ENCODE results near the gene ATF4. TPM values are rescaled to one million over a fixed set of nuclear protein-coding genes. Genes with fewer than 3 reads are reported as not detected.

The ATF4 gene
- total RNA-seq, 1 experiment from 2014 or later, result 608 TPM

DNA sequence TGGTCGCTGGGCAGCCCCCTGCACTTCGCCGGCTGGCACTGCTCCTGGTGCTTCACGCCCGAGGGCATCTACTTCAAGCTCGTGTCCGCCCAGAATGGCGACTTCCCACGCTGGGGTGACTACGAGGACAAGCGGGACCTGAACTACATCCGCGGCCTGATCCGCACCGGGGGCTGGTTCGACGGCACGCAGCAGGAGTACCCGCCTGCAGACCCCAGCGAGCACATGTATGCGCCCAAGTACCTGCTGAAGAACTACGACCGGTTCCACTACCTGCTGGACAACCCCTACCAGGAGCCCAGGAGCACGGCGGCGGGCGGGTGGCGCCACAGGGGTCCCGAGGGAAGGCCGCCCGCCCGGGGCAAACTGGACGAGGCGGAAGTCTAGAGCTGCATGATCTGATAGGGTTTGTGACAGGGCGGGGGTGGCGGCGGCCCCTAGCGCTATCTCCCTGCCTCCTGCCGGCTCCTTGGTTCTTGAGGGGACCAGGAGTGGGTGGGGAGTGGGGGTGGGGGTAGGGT lies 31.7 kb upstream of the ATF4 start:
- no peaks in the 10 kb centered on the region for H3K9me3 ChIP-seq (ENCODE audit: control insufficient read depth in 1 of 2, insufficient read depth in 1 of 2, low read depth in 1 of 2, low read length in 2 of 2)
- intact Hi-C loops (cut with micrococcal nuclease), result no loop called here
- no peaks in the 10 kb centered on the region for H4K20me1 ChIP-seq (ENCODE audit: insufficient read depth)
- no peak overlapping the region for H3K27ac ChIP-seq (ENCODE audit: low read depth, low read length)
- no peak overlapping the region for H3K9ac ChIP-seq (ENCODE audit: low read length)
- BruUV-seq (replicated peaks), result no TSS peak
- no peaks in the 10 kb centered on the region for H3K36me3 ChIP-seq (ENCODE audit: control insufficient read depth in 1 of 2, insufficient read depth in 2 of 2, low read length in 2 of 2)
- peaks cover 0 to 10% of the 10 kb centered on the region in 2 experiments; a peak in 2 of 4 replicates for H3K4me1 ChIP-seq (ENCODE audit: control insufficient read depth in 1 of 2, insufficient read depth in 2 of 2, low read length in 2 of 2)
- no peak for ATAC-seq
- no peak overlapping the region for H3K4me2 ChIP-seq (ENCODE audit: low read length)
- ChIA-PET CTCF (no interaction called here), POLR2A (no interaction called here), RAD21 (ENCODE audit: low non-redundant PET in 1 of 2, low total read pairs in 2 of 2, uncharacterized antibody in 2 of 2, unreplicated experiment in 2 of 2) (no interaction called here)
- H3K9me2 ChIP-seq (ENCODE audit: insufficient read depth), result no peaks in the 10 kb centered on the region
- no peak for DNase-seq (ENCODE audit: low read depth, low spot score)
- H3K79me2 ChIP-seq (ENCODE audit: insufficient read depth, low read length), result no peaks in the 10 kb centered on the region
- TF ChIP-seq JUND (IDR thresholded peaks at IDR 0.05) (no peak), SRF (IDR thresholded peaks at IDR 0.05; ENCODE audit: low read depth) (no peak)
- no peak overlapping the region for H2AFZ ChIP-seq (ENCODE audit: low read depth, low read length, poor library complexity, severe bottlenecking)
- no peaks in the 10 kb centered on the region for H3K27me3 ChIP-seq (ENCODE audit: insufficient read depth, low read length)
- H3K4me3 ChIP-seq (replicated peaks in 1 of 2; ENCODE audit: low read depth in 1 of 2, low read length in 2 of 2), result no peak overlapping the region

DNA sequence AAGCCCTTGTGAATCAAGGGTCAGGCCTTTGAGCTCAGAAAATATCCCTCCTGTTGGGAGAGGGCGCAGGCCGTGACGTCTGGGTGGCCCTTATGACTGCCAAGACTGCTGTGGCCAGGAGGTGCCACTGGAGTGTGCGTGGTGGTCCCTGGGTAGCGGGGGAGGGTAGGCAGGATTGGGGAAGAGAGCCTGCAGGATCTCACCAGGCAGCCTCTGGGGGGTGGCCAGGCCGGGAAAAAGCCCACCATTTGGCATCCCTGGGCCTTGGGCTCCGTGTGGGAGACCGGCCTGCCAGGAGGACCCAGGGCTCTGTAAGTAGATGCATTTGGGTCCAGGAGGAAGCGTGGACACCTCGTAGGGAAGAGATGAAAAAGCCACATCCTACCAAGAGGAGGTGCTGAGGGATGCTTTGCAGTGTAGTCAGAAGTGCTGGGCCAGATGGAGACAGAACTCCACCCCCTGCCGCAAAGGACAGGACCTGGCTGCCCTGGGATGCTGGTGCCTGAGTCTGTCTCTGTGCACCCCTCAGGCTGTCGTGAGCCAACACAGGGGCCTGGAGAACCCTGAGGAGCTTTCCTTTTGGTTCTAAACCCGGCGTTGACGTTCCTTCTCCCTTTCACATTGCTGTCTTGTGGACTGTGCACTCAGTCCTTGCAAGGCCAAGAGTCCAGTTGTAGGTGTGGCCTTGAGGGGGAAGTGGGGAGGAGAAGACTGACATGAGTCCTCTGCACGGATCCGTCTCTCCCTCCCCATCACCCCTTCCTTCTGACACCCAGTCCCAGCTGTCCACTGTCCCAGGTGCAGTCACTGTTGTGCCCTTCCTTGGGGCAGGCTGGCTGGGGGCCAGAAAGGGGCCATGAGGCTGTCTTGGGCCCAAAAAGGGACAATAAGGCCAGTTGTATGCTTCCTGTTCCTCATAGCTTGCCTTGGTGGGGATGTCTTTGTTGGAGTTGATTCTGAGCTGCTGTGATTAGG lies 31.0 kb upstream of the ATF4 start:
- ChIA-PET POLR2A (interaction anchor here (0.7 to 1.6 kb wide), 3 partner anchors 13 to 170 kb away, joined by 3 to 11 read pairs (median 3); partner anchors contain the start of genes ATF4, MIEF1 and RPL3), CTCF (interaction anchor here (0.8 to 9.0 kb wide), 3 partner anchors 37 to 547 kb away, joined by 3 to 86 read pairs (median 3); no protein-coding TSS in a partner anchor), RAD21 (ENCODE audit: low non-redundant PET in 1 of 2, low total read pairs in 2 of 2, uncharacterized antibody in 2 of 2, unreplicated experiment in 2 of 2) (no interaction called here)
- no peaks in the 10 kb centered on the region for H3K9me2 ChIP-seq (ENCODE audit: insufficient read depth)
- no peaks in the 10 kb centered on the region for H3K27me3 ChIP-seq (ENCODE audit: insufficient read depth, low read length)
- peak overlapping the region; percentile 3; the same call in 1 of the 2 replicates for H3K27ac ChIP-seq (ENCODE audit: low read depth, low read length)
- H3K36me3 ChIP-seq (ENCODE audit: control insufficient read depth in 1 of 2, insufficient read depth in 2 of 2, low read length in 2 of 2), result no peaks in the 10 kb centered on the region
- no peak for TF ChIP-seq SIN3A (IDR thresholded peaks at IDR 0.05; ENCODE audit: low read depth)
- H4K20me1 ChIP-seq (ENCODE audit: insufficient read depth), result no peaks in the 10 kb centered on the region
- intact Hi-C loops (cut with micrococcal nuclease), result no loop called here
- ATAC-seq (no peak), DNase-seq (ENCODE audit: low read depth, low spot score) (no peak)
- no peak overlapping the region for H3K9ac ChIP-seq (ENCODE audit: low read length)
- H3K4me3 ChIP-seq (replicated peaks in 1 of 2; ENCODE audit: low read depth in 1 of 2, low read length in 2 of 2), result no peak overlapping the region
- BruUV-seq (replicated peaks), result no TSS peak
- H3K9me3 ChIP-seq (ENCODE audit: control insufficient read depth in 1 of 2, insufficient read depth in 1 of 2, low read depth in 1 of 2, low read length in 2 of 2), result no peaks in the 10 kb centered on the region
- peak overlapping the region; percentile 43 for H3K4me2 ChIP-seq (ENCODE audit: low read length)
- no peaks in the 10 kb centered on the region for H3K79me2 ChIP-seq (ENCODE audit: insufficient read depth, low read length)
- no peak overlapping the region for H2AFZ ChIP-seq (ENCODE audit: low read depth, low read length, poor library complexity, severe bottlenecking)
- H3K4me1 ChIP-seq (ENCODE audit: control insufficient read depth in 1 of 2, insufficient read depth in 2 of 2, low read length in 2 of 2), result peaks cover 0 to 10% of the 10 kb centered on the region in 2 experiments; a peak in 2 of 4 replicates
